ENCODE measurements around the gene SHC2. TPM values are rescaled to one million over a fixed set of nuclear protein-coding genes. Genes with fewer than 3 reads are reported as not detected.
A peak's percentile ranks its signal among the peaks of the same experiment; 100 is the strongest.
"Not testable (repeated sequence)": the region's sequence is repeated elsewhere in the genome, so short reads cannot be mapped to it uniquely, and the experiment has no call there.

Gene SHC2
- total RNA-seq, 2 experiments from 2014 or later = 0.40 to 0.53 TPM

GRCh38 chr19:412356-413355 is 48.2 kb downstream of the SHC2 start:
- ATAC-seq (ENCODE audit: low read depth) = no peak
- Mint-ChIP-seq H3K4me1 (no peaks in the 10 kb centered on the region), H3K36me3 (no peaks in the 10 kb centered on the region), H3K4me3 (no peak overlapping the region), H3K27ac (no peak overlapping the region), H3K9me3 (no peaks in the 10 kb centered on the region), H3K27me3 (peaks cover 10% of the 10 kb centered on the region)
- no peak for DNase-seq
- POLR2A ChIA-PET = no interaction called here

DNA sequence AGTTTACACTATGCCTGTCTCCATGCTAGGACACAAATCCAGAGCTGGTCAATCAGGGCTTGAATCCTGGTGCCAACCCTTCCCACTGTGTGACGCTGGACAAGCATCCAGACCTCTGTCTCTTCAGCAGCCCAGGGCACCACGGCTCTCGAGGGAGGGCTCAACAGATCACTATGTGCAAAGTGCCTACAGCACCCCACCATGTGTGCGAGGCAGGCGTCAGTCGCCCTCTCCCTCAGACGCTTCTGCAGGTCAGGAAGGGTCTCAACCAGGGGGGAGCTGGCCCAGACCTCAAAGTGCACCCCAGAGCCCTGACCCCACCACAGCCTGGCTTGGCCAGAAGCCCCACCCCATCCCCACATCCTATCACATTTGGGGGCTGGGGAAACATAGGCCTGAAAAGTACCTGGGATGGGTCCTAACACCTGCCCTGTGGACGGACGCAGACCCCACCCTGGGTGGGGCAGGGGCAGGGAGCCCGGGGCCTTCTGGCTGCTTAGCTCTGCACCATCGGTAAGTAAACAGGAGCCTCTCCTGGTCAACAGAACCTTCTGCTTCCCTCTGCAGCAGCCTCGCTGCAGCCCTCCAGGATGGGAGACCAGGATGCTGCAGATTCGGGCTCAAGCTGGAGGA is 49.0 kb downstream of the SHC2 start:
- Mint-ChIP-seq H3K4me1 (no peaks in the 10 kb centered on the region), H3K36me3 (no peaks in the 10 kb centered on the region), H3K9me3 (no peaks in the 10 kb centered on the region), H3K27me3 (peaks cover 10% of the 10 kb centered on the region), H3K4me3 (no peak overlapping the region), H3K27ac (no peak overlapping the region)
- DNase-seq (no peak), ATAC-seq (ENCODE audit: low read depth) (no peak)
- POLR2A ChIA-PET = no interaction called here

GRCh38 chr19:411121-411722 is 49.6 kb downstream of the SHC2 start:
- H3K4me1 Mint-ChIP-seq; POLR2A ChIA-PET; H3K4me3 Mint-ChIP-seq; DNase-seq; ATAC-seq (ENCODE audit: low read depth); H3K27ac Mint-ChIP-seq; H3K36me3 Mint-ChIP-seq; H3K9me3 Mint-ChIP-seq; H3K27me3 Mint-ChIP-seq: not testable (repeated sequence)

GRCh38 chr19:410243-410781 is 50.5 kb downstream of the SHC2 start:
- no peak overlapping the region for H3K27ac Mint-ChIP-seq

GRCh38 chr19:409516-410242 is 51.2 kb downstream of the SHC2 start:
- ATAC-seq (ENCODE audit: low read depth) (no peak), DNase-seq (no peak)
- H3K4me3 Mint-ChIP-seq = peak overlapping the region; percentile 41
- POLR2A ChIA-PET = no interaction called here
- peaks cover 10% of the 10 kb centered on the region for H3K27me3 Mint-ChIP-seq
- H3K36me3 Mint-ChIP-seq = no peaks in the 10 kb centered on the region
- no peaks in the 10 kb centered on the region for H3K9me3 Mint-ChIP-seq
- no peak overlapping the region for H3K27ac Mint-ChIP-seq
- H3K4me1 Mint-ChIP-seq = no peaks in the 10 kb centered on the region

More at GRCh38 chr19:410243-410781, 50.5 kb downstream of the SHC2 start:
- Mint-ChIP-seq H3K4me1 (no peaks in the 10 kb centered on the region), H3K27me3 (peaks cover 10% of the 10 kb centered on the region), H3K36me3 (no peaks in the 10 kb centered on the region), H3K9me3 (no peaks in the 10 kb centered on the region), H3K4me3 (no peak overlapping the region)
- DNase-seq (no peak), ATAC-seq (ENCODE audit: low read depth) (no peak)
- POLR2A ChIA-PET = no interaction called here

GRCh38 chr19:408902-409515 is 51.8 kb downstream of the SHC2 start, which contains the start of gene C2CD4C:
TSS of gene C2CD4C (minus strand) at chr19:409147. CDS start at chr19:408361, 786 bp downstream.
- Mint-ChIP-seq H3K9me3 (no peaks in the 10 kb centered on the region), H3K36me3 (no peaks in the 10 kb centered on the region), H3K27ac (no peak within 1 kb of the TSS), H3K27me3 (peaks cover 10% of the 10 kb centered on the region), H3K4me3 (peak within 1 kb of the TSS; percentile 41), H3K4me1 (no peaks in the 10 kb centered on the region)
- DNase-seq (peak; percentile 55), ATAC-seq (ENCODE audit: low read depth) (peak; percentile 37)
- POLR2A ChIA-PET = no interaction called here

DNA sequence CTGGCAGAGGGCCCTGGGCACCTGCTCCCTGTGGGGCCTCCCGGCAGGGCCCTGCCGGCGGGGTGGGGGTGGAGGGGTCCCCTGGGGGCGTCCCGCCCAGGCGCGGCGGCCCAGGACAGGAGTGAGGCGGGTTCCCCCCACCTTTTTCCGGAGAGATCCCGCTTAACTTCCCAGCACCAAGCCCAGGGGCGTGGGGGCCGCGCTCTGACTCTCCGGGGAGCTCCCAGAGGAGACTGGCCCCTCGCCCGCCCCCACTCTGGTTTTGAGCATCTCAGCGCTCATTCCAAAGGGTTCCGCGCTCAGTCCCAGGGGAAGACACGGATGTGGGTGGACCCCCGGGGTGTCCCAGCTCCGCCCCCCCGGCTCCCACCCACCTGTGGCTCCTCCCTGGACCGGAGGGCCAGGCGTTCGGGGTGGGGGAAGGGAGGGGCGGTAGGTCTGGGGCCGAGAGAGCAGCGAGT is 52.4 kb downstream of the SHC2 start:
- POLR2A ChIA-PET = no interaction called here
- no peak for DNase-seq
- H3K27me3 Mint-ChIP-seq = peaks cover 10% of the 10 kb centered on the region
- no peaks in the 10 kb centered on the region for H3K36me3 Mint-ChIP-seq
- no peak overlapping the region for H3K4me3 Mint-ChIP-seq
- no peaks in the 10 kb centered on the region for H3K4me1 Mint-ChIP-seq
- no peak for ATAC-seq (ENCODE audit: low read depth)
- no peaks in the 10 kb centered on the region for H3K9me3 Mint-ChIP-seq
- no peak overlapping the region for H3K27ac Mint-ChIP-seq

- H3K4me1 Mint-ChIP-seq = no peaks in the 10 kb centered on the region
- POLR2A ChIA-PET = no interaction called here
- DNase-seq = no peak
- no peaks in the 10 kb centered on the region for H3K36me3 Mint-ChIP-seq
- no peak for ATAC-seq (ENCODE audit: low read depth)
- no peak overlapping the region for H3K4me3 Mint-ChIP-seq
- peaks cover 10% of the 10 kb centered on the region for H3K27me3 Mint-ChIP-seq
- H3K9me3 Mint-ChIP-seq = no peaks in the 10 kb centered on the region
- no peak overlapping the region for H3K27ac Mint-ChIP-seq
These were observed 53.1 kb downstream of the SHC2 start for GRCh38 chr19:407511-408440.

GRCh38 chr19:406971-407510 is 53.8 kb downstream of the SHC2 start:
- H3K27ac Mint-ChIP-seq = no peak overlapping the region

DNA sequence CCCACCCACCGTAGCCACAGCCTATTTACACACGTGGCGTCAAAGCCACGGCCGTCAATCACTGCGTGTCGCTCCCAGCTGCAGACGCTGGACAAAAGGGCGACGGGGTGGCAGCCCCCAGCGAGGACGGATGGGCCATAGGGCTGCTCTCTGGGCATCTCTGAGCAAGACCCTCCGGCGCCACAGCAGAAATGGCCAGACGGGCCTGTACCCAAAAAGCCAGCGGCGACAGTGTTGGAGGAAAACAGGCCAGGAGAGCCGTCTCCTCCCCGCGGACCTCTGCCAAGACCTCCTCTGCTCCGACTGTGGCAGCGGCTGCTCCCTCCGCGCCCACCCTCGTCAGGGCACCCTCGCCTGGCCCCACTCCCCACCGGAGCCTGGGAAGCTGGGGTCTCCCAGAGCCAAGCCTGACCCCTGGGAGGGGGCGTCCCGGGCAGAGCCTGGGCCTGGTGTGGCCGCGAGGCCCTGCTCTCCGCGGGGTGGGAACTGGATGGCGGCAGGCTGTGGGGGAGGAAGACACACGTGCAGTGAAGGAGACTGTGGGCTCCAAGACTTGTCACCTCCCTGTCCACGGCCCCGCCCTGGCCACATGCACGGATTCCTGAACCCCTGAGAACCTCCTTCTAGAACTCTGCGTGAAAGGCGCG is 54.6 kb downstream of the SHC2 start:
- H3K27ac Mint-ChIP-seq = no peak overlapping the region
- peaks cover 10% of the 10 kb centered on the region for H3K27me3 Mint-ChIP-seq
- DNase-seq (no peak), ATAC-seq (ENCODE audit: low read depth) (no peak)
- POLR2A ChIA-PET = no interaction called here
- H3K9me3 Mint-ChIP-seq = no peaks in the 10 kb centered on the region
- H3K4me1 Mint-ChIP-seq = no peaks in the 10 kb centered on the region
- H3K4me3 Mint-ChIP-seq = no peak overlapping the region
- H3K36me3 Mint-ChIP-seq = no peaks in the 10 kb centered on the region

More at GRCh38 chr19:406971-407510, 53.8 kb downstream of the SHC2 start:
- H3K27me3 Mint-ChIP-seq = peaks cover 10% of the 10 kb centered on the region
- POLR2A ChIA-PET = no interaction called here
- ATAC-seq (ENCODE audit: low read depth) (no peak), DNase-seq (no peak)
- no peaks in the 10 kb centered on the region for H3K9me3 Mint-ChIP-seq
- H3K4me1 Mint-ChIP-seq = no peaks in the 10 kb centered on the region
- no peaks in the 10 kb centered on the region for H3K36me3 Mint-ChIP-seq
- H3K4me3 Mint-ChIP-seq = no peak overlapping the region
